HG03342 (cell line): Measurements from ENCODE around the gene WWTR1.

Experiments
- ATAC-seq: cut with Tn5 transposase; IDR thresholded peaks from one replicate; pipeline ENCODE4 v1.9.1; 2021; ENCODE audit warnings: mild to moderate bottlenecking, moderate library complexity; ENCODE audit not compliant: unreplicated experiment

Gene WWTR1

DNA sequence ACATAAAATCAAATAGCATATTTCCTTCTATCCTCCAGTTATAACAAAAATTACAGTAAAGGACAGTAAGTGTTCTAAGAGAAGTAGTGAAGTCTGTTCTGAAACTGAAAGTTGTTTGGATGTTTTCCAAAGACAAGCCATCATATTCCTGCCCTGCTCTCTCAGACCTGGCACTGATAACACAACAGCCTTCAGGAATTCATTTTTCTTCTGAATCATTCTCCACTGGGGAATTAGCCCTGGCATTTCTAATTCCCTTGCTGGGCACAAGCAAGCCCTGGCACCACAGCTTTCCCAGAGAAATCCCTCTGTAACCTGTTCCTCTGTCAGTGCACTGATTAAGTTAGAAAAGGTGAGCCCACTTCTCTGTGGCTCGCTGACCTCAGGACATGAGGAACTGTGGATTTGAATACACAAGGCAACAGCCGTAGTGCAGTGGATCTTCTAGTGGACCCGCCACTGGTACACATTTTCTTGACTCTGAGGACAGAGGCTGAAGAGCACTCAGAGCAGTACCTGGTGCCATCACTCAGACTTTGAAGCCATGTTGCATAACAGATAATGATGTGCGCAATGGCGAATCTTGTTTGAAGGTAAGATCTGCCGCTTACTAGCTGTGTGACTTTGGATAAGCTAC, 61.6 kb downstream of the WWTR1 start:
- no peak for ATAC-seq

DNA sequence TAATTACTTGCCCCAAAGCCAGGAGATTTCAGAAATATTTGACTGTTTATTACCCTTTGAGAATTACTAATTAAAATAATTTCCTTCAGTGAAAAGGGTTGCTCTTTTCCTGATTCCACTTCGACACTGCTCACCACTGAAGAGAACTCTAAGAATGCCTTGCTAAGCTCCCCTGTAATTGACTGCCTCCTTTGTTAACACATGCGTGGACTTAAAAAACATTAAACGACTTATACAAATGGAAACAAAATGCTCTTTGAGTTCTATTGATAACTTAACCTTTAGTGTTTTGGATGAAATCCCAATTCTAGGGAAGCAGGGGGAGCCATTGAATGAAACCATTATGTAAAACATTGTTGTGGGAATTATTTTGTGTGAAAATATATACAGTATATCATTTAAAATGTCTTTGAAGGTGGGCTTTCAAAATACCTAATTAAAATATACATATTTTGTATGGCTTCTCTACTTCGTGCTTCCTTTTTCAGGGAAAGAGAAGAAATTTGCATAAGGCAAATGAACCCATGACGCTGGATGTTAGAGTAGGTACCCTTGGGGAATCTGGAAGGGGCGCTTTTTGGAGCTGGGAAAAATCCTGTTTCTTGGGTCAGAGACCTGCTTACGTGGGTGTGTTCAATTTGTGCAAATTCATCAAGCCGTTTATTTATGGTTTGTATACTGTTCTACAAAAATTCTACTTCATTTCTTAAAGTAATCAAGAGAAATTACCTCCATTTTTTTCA, 64.2 kb downstream of the WWTR1 start:
- no peak for ATAC-seq

- no peak for ATAC-seq
These were observed 65.0 kb downstream of the WWTR1 start for GRCh38 chr3:149592758-149593240.

GRCh38 chr3:149590691-149591441, 67.0 kb downstream of the WWTR1 start:
- ATAC-seq: no peak

DNA sequence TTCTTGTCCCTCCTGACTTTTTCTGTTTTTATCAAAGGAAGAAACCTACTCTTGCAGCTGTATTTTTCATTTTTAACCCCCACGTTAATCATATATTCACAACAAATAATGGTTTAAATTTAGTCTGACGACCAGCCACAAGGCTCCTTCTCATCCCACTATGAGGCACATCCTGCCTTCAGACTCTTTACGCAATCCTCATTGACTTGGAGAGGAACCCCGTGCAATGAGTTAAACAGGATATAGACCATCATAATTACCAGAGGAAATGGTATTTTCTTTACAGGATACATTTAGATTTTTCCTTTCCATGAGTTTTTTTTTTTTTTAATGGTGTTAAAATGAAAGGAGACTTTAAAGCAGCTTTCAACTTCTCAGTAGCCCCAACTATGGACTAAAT, 68.5 kb downstream of the WWTR1 start:
- no peak for ATAC-seq

- ATAC-seq: no peak
These were observed 68.9 kb downstream of the WWTR1 start for GRCh38 chr3:149588909-149589308.

DNA sequence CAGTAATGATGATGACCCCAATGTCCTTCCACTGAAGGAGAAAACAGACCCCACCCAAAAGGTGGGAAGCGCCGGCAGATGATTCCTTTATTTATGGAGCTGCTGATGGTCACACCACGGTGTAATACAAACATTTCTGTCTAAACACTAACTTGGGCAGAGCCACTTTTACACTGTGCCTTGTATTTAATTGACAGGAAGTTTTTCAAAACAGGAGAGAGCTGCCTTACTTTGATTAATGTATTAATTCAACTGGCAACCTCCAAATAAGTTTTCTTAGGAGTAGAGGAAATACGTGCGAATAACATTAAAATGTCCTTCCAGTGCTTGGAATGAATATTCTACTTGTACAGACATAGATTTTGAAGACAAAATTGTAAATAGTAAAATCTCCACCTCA, 70.4 kb downstream of the WWTR1 start:
- ATAC-seq: no peak

GRCh38 chr3:149586871-149587270, 71.0 kb downstream of the WWTR1 start:
- no peak for ATAC-seq

DNA sequence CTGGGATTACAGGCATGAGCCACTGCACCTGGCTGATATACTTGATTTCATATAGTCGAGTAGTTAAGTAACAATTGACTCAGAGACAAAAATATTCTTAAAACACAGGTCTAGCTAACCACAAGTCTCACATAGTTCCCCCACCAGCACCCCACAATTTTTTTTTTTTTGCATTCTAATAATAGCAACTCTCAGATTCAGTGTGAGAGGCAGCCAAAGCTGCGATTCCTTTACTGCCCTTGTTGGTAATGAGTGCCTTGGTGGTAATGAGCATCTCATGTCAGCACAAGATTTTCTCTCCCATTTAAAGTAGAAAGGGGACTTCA, 72.5 kb downstream of the WWTR1 start:
- peak; percentile 95 for ATAC-seq

DNA sequence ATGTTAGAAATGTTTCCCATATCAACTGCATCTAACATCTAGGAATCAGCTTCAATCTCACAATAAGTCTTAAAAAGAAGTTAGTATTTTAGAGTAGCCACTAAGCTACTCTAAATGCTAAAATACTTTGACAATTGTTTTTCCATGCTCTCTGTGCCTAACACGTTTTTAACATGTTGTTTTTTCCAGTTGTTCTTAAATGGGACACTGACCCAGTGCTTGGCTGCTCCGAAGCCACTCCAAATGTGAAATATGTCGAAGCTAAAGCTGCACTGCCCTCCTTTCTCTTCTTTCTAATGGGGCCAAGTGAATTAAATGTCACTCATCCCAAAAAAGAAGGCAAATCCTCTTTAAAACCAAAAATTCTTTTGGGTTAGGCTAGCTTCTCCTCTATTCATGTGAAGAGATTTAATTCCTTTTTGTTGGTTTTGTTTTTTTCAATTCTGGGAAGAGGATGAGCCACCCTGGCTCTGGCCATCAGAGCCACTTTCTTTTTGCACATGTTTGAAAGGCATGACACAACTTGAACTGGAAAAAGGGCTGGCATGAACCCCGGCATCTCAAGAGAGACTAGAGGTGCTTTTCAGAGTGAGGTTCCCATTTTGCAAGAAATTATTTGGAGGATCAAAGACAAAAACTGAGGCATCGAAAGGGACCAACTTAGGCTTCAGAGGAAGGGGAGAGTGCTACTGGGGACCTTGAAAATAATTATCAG, 73.7 kb downstream of the WWTR1 start:
- no peak for ATAC-seq

DNA sequence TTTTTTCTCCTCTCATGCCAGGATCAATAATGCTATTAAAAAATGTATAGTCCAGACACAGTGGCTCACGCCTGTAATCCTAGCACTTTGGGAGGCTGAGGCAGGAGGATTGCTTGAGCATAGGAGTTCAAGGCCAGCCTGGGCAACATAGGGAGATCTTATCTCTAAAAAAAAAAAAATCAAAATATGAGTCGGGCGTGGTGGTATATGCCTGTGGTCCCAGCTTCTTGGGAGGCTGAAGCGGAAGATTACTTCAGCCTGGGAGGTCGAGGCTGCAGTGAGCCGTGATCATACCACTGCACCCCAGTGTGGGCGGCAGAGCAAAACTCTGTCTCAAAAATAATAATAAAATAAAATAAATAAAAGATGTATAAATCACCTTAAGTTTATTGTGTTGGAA, 75.4 kb downstream of the WWTR1 start:
- ATAC-seq: no peak

DNA sequence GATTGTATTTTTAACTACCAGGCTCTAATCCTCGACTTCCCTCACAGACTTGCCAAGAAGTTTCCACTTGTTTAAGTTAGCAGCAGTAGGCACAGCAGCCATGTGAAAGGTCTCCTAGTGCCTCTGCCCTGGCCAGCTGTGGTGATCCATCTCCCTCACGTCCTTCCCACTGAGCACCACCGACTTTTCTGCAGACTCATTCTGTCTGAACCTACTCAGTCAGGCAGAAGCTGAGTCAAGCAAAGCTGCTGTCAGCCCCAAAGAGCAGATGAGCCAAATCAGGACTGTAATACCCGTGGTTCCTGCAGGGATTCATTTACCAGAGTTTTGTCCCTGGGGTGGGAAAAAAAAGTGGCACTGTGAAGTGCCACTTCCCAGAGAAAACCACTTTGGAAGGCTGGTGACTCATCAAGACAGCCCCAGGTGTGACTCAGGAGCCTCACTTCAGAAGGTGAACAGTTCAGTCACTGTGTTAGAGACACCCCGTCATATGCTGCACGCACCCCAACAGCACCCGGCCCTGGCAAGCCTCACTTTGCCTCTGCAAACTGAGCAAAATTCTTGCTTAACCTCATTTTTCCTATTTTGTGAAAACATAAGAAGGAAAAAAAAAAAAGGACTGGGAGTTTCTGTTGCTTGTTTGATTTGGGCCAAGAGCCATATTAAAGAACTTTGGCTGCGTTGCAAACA, 76.0 kb downstream of the WWTR1 start:
- ATAC-seq: no peak

- no peak for ATAC-seq
These were observed 76.6 kb downstream of the WWTR1 start for GRCh38 chr3:149581248-149581647.

- ATAC-seq: peak; percentile 63
These were observed 77.8 kb downstream of the WWTR1 start for GRCh38 chr3:149579838-149580542.

DNA sequence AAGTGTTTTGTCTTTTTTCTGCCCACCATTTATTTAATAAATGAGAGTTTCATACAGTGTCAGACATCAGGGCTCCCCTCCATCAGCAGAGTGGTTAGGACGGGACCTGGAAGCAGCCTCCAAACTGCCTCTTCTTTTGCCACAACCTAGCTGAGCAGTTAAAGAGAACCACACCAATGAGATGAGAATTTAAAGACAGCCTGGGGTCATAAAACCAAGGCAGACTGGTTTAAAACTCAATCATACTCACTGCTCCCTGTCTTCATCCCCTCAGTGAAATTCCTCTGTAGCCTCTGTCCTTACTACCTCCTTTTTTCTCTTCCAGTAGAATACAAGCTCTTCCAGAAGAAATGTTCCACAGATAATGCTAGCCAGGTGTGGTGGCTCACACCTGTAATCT, 78.7 kb downstream of the WWTR1 start:
- no peak for ATAC-seq

DNA sequence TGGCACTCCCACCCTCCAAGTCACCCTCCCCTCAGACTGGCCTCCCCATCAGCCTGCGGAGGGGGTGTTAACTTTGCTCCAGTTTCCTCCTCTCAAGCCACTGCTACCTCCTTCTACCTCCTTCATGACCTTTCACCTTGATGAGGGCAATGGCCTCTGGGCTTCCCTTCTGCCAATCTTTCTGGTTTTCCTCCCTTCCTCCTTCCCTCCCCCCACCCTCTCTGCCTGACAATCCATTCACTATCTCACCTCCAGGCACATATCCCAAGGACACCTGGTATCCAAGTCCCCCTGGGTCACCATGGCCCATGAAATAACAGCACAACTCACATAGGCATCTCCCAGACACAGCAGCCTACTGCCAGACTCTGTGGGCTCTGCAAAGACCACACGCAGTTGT, 80.0 kb downstream of the WWTR1 start:
- no peak for ATAC-seq

DNA sequence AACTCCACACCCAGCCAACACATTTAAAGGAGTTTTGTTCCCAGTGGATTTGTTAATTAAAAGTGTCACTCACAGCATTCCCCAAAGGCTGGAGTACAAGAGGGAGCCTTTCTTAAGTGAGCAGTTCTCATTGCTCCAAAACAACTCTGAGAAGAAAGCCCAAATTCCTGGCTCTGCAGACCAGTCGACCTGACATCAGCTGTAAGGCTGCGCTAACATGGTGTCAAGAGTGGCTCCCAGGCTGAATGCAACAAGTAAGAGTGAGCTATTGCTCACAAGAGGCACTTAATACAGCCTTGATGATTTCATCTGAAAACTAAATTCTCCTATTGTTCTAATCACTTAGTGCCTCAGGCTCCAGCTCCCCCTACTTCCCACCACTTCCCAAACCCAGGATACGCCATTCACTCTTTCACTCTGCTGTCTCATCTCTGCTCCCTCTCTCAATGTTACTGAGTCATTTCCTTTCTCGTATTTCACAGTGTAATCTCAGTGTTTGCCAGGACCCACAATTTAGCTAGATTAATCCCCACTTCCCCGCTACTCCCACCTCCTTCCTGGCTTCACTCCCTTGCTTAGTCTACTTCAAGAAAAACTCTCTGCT, 81.8 kb downstream of the WWTR1 start:
- peak; percentile 45 for ATAC-seq

DNA sequence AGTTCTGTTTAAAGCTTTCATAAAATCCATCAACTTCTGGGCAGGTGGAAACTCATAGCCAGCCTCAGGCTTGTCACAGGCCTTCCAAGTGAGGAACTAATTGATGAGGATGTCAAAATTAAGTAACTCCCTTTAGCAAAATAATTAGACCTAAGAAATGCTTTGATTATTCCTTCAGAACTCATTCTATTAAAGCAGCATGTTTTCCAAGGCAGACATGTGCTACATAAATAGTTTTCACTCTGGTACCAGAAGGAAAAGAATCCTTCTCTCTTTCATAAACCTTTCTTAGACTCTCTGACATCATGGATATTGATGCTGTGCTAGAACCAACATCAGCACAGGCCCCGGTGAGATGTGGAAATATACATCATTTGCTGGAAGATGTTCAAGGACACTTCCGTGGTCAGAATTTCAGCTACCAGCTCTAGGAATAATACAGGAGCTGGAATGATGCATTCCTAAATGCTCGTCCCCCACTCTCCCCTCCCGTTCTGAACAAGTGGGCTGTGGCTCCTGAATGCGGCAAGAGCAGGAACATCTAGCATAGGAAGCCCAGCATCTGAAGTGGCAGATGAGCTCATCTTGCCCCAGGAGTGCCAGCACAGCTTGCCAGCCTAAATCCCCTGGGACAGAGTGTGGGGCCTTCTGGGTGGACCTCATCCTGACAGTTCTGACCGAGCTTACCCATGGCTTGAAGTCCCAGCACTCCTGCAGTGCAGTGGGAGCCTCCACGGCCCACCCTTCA, 82.4 kb downstream of the WWTR1 start:
- ATAC-seq: no peak

DNA sequence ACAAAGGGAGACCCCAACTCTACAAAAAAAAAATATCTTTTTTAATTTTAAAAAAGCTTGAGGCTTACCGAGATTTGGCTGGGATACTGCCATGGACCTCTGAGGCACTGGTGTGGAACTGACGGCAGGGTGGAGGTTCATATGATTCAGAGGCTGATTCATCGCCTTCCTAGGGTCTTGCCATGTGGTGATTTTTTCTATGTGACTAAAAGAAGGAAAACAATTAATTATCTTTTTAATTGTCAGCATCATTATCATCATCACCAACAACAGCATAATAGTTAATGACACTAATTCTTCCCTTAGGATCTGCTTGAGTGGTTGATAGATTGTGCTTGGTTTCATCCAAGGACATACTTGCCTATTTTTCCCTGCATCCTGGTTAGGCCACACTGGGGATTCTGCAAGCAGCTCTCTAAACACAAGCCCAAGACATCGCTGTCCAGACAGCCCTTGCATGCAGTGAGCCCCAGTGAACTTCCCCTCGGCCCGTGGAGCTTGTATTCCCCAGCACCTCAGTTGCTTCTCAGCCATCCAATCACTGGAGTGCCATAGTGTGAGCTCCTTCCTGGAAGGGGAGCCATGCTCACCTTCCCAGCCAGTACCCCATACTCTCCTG, 84.9 kb downstream of the WWTR1 start:
- ATAC-seq: no peak
